ENCODE data around the gene ADCY5.

DNA sequence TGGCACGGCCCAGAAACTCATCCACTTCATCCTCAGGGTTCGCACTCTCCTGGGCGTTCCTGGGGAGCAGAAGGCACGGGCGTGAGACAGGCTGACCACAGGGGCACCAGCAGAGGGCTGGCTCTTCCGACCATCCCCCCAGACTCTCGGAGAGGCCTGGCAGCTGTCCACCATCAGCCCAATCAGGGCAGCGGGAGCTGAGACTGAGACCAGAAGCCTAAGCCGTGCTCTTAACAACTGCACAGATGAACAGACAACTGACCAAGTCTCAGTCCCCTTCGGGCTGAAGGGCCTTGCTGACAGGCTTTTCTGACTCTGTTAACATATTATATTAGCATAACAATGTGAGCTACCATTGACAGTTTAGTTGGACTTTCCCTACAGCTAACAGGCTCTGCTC is 129.1 kb downstream of the ADCY5 start:
- TF ChIP-seq POLR2AphosphoS5 (IDR thresholded peaks at IDR 0.05) = no peak
- TF ChIP-seq, protein P1, sequence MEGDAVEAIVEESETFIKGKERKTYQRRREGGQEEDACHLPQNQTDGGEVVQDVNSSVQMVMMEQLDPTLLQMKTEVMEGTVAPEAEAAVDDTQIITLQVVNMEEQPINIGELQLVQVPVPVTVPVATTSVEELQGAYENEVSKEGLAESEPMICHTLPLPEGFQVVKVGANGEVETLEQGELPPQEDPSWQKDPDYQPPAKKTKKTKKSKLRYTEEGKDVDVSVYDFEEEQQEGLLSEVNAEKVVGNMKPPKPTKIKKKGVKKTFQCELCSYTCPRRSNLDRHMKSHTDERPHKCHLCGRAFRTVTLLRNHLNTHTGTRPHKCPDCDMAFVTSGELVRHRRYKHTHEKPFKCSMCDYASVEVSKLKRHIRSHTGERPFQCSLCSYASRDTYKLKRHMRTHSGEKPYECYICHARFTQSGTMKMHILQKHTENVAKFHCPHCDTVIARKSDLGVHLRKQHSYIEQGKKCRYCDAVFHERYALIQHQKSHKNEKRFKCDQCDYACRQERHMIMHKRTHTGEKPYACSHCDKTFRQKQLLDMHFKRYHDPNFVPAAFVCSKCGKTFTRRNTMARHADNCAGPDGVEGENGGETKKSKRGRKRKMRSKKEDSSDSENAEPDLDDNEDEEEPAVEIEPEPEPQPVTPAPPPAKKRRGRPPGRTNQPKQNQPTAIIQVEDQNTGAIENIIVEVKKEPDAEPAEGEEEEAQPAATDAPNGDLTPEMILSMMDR (IDR thresholded peaks at IDR 0.05) = no peak

Data from prostate gland (tissue), 2 donors.